ENCODE data around the gene KIF7.

Gene KIF7

DNA sequence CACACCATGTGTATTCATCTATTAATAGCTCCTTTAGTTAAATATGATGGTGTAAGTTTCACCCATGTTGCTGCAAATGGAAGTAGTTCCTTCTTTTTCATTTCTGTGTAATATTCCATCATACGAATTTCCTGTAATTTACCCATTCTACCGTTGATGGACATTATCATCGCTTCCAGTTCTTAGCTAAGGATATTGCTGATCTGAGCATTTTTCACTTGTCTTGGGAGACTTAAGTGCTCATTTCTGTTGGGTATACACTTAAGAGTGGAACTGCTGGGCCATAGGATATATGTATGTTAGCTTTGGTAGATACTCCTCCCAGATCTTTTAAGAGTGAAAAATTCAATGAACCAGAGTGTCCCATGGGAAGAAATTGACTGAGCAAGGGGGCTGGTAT lies 12.9 kb upstream of the KIF7 start:
- no peak for DNase-seq

DNA sequence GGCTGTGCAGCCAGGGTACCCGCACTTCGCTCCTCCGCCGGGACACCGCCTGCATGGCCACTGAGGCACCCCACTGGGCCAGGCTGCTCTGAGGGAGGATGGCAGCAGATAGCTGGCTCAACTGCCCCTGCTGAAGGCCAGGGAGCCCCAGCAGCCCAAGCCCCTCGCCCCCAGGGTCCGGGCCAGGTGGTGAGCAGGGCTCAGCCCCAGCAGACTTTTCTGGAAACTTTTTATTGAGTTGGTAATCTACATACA lies 12.4 kb upstream of the KIF7 start:
- DNase-seq: no peak

DNA sequence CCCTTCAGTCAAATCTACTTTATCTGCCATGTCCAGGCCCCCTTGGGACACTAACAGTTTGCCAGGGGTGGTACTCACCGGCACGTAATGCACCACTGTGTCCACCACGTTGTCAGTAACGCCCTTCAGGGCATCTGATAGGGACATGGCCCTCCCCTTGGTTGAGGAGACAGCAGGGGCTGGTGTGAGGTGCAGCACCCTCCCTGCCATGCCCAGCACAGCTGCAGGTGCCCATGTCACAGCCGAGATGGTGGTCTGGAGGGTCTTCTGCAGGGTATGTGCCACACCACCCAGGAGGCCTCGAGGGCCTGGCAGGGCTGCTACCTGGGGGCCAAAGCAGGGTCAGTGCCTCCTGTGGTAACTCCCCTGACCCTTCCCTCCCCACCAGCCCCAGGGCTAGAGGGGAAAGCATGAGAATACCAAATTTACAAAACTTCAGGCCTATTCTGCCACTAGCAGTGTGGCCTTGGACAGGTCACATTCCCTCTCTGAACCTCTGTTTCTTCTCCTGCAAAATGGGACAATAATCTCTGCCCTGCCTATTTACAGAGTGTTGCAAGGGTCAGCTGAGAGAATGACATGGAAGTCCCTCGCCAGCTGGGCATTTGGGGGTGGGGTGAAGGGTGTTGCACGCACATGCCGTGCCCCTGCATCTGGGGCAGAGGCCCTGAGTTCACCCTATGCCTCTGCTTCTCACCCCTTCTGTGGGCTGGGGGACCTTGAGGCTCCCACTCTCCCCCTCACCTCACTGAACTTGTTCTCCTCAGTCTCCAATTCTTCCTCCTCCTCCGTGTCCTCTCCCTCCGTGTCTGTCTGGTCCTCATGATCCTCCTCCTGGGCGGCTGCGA lies 11.8 kb upstream of the KIF7 start:
- no peak for DNase-seq

DNA sequence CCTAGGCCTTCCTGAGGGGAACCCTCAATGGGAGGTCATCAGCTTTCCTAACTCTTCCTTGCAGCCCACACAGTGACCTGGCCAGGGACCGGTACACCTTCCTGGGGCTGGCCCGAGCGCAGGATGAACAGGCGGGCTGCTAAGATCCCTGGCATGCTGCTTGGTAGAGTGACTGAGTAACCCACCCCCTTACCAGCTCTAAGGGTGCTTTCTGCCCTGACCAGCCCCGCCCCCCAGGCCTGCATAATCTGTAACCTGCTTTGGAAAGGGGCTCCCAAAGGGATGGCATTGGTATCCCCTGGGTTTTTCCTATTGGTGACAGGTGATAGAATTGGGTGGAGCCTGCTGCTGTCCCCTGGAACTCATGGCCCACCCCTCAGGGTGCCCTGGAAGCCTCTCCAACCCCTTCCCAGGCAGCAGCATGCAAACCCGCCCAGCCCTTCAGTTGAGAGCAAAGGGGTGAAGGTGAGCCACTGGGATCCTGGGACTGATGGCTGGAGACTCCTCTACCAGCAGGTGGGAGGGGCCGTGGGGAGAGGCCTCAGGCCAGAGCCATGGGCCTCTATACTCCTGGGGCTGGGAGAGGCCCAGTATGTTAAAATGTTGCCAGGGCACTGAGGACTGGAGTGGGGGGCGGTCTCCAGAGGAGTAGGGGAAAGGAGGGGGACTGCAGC lies 11.1 kb upstream of the KIF7 start:
- DNase-seq: no peak

DNA sequence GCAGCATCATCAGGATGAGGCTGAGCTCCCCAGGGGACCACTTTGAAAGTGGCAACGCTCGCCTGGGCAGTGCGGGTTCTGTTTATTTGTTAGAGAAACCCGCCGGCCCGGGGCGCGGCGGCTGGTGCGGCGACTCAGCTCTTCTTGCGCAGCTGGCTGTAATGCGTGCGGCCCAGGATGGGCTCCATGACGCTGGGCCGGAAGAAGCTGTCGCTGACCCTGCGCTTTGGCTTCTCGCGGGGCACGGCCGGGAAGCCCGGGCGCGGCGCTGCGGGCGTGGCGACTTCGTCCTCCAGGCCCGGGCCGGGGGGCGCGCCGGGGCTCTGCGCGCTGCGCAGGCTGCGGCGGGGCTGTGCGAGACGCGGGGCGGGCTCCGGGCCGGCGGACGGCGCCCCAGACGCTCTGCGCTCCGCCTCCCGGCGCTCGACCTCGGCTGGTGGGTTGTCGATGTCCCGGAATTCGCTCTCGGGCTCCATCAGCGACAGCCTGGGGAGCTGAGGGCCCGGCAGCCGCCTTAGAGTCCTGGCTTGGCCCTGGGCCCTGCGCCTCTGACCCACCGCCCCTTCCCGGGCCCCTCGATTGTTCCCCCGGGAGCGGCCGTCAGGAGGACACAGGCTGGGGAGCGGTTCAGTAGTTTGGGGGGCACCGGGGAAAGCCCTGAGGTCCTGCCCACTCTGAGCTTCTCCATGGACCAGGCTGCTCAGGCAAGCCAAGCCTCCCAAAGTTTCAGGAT lies 10.3 kb upstream of the KIF7 start:
- no peak for DNase-seq

DNA sequence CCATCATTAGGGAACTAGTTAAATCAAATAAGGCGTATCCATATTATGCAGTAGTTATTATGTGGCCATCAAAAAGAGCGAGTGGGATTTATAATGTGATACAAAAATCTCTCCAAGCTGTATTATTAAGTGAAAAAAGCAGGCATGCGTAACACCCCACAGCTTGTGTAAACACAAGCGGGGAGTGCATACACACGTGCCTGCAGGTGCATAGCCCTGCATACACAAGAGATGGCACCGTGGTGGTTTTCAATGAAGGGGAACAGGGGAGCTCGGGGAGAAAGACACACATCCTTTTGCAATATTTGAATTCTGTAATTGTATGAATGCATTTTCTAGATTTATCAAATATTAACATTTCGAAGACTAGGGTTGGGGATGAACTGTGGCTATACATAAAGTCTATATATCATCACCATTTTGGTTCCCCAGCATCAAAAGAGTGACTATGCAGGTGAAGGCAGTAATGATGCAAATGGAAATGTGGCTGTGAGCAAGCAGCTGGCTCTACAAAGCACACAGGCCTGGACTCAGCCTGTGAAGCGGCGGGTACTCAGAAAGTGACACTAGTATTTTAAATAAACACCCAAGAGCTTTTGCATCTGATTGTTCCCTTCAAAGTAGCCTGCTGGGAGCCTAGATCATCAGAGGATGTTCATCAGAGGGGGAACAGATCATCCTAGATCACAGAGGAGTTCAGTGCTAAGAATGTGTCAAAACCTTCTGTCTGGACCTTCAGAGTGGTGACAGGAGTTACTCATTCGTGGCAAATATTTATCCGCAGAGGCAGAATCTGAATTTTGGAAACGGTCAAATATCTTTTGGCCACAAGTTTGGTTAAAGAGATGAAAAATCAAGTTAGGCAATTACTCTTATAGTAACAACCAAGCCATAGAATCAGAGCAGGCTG lies 9.4 kb upstream of the KIF7 start:
- no peak for DNase-seq

DNA sequence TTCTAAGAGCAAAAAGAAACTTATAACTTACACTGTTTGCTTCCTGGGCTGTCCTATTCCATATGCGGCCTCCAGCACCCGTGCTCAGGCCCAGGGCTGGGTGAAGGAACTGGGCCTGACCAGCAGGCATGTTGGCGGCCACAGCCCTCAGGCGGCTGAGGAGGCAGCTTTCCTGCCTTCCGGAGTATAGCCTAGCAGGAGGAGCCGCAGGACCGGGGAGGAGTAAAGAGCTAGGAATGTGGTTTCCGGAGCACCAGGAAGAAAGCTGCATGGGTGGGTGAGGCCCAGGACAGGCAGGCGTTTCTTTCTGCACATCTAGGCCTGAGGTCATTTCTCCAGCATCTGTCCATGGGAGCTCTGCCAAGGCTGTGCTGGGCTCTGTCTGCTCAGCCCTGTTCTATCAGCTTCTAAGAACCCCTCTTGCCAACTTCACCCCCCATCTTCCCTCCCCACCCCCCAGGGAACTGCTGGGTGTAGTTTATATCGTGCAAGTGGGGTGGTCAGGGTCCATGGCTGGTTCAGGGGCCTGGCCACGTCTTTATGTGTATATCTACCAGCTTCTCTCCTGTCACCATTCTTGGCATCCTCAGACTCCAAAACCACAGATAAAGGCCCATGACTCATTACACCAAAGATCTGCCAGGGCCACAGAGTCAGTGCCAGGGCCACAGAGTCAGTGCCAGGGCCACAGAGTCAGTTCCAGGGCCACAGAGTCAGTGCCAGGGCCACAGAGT lies 7.8 kb upstream of the KIF7 start:
- peak; percentile 46 for DNase-seq

DNA sequence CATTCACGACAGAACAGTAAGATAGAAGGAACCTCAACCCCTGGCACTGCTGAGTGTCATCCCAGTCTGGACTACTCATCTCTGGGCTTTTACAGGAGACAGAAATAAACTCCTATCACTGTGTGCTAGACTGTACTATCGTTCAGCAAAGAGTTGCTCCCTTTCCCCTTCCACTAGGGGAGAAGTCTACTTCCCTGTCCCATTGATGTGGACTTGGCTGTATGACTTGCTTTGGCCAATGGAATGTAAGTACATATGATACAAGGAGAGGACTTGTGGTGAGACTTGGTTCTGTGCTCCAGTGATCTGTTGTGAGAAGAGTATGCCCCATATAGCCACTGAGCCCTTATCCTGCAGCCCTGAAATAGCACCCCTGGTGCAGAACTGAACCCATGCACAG lies 5.3 kb upstream of the KIF7 start:
- DNase-seq: no peak

DNA sequence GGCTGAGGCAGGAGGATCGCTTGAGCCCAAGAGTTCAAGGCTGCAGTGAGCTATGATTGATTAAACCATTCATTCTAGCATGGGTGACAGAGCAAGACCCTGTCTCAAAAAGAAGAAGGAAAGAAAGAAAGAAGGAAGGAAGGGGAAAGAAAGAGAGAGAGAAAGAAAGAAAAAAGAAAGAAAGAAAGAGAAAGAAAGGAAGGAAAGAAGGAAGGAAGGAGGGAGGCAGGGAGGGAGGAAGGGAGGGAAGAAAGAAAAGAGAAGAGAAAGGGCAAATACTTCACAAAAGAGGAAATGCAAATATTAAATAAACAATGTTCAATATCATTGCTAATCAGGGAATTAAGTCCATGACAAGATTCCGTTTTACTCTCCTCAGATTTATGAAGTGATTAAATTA lies 4.0 kb upstream of the KIF7 start:
- DNase-seq: no peak

DNA sequence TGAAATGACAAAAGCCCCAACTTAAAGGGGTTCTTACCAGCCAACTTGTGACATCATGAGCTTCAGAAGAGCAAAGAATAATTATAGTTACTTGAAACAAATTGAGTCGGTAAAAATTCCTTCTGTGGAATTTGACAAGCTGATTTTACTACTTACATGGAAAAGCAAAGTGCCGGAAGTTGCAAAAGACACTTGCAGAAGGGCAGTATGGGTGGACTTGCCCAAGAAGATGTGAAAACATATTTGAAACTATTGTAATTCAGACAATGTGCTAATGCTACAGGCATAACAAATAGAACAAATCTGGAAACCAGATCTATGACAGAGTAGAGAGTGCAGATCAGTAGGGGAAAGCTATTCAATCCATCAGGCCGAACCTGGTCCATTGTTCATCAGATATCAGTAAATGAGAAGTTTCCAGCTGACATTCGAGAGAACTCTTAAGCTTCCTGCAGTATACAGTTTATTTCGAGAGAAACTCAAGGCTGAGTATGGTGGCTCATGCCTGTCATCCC lies 2.5 kb upstream of the KIF7 start:
- DNase-seq: no peak

DNA sequence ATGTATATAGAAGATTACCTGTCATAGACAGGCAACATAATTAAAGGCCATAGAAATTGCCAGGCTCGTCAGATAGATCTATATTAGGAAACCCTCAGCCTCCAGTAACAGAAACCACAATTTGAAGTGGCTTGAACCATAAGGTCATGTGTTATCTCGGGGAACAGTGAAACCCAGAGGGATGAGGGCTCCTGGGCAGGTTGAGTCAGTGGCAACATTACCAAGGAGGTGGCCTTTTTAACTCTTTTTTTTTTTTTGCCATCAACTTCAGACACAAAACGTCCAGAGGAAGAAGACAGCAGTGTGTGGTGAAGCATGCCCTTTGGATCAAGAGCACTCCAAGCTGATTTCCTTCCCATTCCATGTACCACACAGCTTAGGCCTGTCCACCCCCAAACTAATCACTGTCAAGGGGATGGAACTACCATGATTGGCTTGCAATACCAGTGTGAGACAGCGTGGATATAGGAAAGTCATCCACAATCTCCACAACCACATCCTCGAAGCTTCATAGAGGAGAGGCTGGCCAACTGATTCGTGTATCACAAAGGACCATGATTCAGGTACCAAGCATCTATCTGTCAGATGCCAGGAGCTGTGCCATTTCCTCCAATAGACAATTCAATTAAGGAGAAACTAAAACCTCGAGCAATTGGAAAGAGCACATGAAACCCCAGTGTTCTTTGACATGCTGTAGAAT lies 999 bp upstream of the KIF7 start:
- DNase-seq: no peak

DNA sequence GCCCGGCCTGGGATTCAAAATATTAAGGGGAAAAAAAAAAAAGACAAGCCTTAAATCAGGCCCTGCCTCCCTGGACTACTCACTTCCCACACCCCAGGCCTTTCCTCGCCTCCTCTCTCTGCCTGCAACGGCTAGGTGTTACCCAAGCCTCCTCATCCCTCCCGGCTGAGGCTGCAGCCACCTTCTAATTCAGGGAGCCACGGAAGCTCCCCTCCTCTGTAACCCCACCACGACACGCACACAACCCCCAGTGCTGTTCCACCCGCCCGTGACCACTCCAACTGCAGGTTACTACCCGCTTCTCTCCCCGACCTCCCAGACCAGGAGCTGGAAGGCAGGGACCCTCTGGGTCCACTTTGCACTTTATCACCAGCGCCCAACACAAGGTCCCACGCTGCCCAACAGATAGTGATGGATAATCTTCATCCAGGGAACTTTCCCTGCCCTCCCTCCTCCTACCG lies 936 bp downstream of the KIF7 start:
- DNase-seq: no peak

DNA sequence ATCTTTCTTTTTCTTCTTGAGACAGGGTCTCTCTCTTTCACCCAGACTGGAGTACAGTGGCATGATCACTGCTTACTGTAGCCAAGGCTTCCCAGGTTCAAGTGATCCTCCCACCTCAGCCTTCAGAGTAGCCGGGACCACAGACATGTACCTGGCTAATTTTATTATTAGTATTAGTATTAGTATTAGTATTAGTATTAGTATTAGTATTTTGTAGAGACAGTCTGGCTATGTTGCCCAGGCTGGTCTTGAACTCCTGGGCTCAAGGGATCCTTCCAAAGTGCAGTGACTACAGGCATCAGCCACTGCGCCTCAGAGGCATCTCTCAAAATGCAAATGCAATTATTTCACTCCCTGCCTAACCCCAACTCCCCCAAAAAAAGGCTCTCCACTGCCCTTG lies 1.7 kb downstream of the KIF7 start:
- no peak for DNase-seq

DNA sequence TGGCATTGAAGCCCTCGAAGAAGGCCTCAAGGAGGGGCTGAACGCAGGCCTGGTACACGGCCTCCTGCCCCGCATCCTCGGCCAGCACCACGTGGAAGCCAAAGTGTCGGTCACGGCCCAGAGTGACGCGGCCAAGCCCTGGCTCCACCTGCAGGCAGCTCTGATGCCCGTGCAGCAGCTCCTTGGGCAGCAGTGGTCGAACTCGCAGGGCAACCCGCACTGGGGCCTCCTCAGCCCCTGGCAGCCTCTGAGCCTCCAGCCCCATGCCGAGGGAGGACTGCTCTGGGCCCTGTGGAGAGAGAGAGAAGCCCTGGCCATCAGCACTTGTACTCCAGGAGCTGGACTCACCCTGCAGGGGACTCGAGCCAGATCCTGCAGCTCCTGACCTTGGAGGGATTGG lies 2.6 kb downstream of the KIF7 start:
- DNase-seq: no peak

DNA sequence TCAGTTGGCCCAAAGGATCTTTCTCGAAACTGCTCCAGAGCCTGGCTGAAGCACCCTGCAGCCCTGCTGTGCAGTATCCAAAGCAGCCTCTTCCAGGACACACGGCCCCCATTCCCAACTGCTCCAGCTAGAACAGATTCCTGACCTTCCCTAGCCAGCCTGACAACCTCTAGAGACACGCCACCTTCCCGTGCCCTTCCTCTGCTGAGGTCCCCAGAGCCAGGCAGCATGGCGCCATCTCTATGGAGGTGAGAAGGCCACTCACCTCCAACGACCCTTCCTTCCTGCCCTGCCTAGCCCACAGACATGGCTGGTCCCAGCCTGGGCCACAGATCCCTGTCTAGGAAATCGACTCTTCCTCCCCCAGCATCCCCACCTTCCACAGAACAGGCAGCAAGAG lies 3.1 kb downstream of the KIF7 start:
- no peak for DNase-seq

DNA sequence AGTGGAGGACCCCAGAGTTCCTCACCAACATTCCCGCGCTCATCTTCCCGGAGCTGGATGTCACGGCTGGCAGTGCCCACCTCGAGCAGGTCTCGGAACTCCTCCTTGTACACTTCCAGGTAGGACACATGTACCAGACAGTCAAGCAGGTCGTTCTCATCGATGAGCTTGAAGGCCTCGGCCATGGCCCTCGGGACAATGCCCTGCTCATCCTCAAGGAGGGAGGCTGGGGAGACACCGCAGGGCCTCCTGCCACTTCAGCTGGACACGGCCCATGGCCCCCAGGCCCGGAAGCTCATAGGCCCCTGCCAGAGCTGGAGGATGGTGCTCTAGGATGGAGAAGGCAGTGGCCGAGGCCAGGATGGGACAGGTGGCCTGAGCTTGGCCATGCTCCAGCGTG lies 5.6 kb downstream of the KIF7 start:
- no peak for DNase-seq

DNA sequence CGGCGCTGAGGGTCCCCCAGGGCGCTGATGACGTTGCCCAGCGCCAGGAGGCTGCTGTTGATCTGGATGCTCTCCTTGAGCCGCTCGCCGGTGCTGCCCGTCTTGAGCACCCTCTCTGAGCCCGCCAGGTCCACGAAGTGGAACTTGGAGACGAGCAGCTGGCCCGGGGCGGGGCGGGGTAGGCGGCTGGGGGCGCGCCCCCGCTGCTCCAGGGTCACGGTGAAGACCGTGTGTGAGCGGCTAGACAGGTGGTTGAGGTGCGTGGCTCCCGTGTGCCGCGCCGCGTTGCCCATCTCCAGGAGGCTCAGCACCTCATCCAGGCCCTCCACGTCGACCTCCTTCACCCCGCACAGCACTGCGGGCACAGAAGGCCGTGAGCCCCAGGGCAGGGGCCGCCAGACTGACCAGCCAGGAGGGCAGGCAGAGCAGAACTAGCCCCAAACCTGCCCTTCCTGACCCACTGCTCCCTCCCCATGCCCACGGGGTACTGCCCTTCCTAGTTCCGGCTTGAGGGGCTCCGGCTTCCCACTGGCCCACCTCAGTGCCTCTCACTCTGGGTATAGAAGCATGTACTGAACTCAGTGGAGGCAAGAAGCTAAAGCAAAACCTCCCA lies 6.1 kb downstream of the KIF7 start:
- no peak for DNase-seq

DNA sequence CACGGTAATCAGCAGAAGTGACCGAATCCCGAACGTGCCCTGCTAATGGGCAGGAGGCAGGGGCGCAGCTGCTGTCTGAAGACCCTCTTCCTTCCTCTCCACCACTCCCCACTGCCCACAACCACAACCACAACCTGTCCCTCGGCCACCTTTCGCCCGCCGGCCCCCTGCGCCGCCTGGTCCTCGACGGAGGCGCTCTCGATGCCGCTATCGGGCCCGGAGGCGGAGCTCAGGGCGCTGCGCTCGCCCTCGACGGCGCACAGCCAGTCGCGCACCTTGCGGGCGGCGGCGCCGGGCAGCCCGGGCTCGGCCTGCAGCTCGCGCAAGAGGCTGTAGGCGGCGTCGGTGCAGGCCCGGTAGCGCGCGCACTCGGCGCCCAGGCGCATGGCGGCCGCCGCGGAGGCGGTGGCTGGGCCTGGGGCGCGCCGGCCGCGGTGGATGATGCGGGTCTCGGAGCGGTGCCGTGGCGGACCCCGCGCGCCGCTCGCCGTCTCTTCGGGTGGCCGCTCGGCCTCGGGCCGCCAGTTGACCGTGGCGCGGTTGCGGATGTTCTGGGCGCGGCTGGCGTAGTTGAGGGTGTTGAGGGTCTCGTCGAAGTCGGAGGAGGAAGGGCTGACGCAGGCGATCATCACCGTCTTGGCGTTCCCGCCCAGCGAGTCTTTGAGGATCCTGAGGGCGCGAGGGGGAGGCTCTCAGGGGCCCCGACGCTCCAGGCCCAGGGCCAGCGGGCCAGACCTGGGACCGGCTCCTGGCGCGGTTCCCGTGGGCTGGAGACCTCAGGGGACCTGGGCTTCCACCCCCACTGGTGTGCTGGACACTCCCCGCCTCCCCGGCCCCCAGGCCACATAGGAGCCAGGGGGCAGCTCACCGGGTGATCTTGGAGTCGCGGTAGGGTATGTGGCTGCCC lies 6.9 kb downstream of the KIF7 start:
- DNase-seq: no peak

DNA sequence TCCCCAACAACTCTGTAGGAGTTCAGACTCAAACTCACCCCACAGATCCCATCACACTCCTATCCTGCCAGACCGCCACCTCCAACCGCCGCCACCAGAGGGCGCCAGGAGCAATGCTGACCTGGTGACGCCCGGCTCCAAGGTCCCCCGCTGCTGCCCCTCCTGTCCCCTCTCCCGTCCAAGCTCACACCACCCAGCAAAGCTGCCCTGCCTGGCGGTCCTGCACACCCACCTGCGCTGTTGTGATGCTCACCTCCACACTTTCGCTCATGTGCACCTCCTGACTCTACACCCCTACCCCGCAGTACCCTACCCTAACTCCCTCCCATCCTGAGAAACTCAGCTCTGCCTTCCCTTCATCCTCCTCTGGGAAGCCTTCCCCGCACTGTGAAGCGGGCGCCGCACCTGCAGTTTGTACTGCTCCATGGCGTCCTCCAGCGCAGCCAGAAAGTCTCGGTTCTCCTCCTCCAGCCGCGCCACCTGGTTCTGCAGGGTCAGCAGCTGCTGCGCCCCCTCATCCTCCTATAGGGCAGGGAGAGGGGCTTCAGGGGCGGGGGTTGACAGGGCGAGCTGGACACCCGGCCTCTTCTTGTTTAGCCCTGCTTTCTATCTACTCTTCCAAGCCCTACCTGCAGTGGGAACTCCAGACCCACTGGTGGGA lies 7.9 kb downstream of the KIF7 start:
- DNase-seq: no peak

Measured in GOT3 (cell line).